Measurements from ENCODE around the gene FILIP1.

FILIP1 gene

DNA sequence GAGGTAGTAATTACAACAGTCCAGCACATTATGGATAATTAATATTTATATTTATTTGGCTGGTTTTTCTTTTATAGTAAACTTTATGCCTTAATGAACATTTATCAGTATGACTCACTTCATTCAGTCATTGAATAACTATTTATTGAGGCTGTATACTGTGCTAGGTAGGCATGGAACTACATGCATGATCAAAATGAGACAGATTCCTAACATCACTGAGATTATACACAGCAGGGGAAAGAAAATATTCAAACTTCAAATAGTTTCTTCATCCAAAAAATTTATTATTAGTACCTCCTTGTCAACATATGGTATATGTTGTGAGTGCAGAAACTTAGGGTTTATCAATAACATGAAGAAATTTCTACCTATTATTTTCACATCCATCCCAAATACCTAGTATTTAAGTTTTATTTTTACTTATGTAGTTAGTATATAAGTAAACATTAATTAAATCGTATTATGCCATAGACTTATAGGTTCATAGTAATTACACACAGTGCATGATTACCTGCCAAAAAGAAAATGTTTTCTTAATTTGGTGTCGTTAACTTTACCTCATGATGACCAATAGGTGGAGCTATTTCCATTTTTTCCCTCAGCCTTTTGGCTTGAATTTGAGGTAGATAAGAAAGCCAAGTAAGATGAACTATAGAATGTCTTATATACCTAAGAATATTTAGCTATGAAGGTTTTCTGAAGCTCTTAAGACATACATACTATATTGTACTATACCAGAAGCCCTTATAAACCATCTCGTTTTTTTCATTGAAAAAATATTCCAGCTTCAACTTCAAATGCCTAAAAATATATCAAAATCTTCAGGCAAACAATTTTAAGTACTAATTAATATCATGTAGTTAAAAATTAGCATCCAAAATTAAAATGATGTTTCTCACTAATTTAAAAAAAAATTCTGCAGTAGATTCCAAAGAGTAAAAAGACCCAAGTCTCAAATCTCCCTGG, 196.5 kb downstream of the FILIP1 start:
- no peak for DNase-seq (ENCODE audit: low read depth)

GRCh38 chr6:75292555-75292954, 201.0 kb downstream of the FILIP1 start:
- DNase-seq (ENCODE audit: low read depth): no peak

DNA sequence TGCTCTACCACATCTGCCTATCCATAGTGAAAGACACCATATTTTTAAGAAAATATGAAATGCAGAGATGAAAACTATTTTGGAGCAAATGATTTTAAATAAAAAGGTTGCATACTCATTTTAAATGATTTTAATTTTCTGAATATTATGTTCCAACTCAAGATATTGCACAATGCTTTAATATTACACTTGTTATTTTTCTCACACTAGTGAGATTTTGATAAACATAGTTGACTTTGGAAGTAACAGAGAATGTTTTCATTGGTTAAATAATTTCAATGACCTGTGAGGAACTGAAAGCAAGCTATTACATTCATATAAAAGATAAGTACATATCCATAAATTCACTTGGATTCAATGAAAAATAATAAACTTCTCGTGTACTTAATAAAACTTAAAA, 201.9 kb downstream of the FILIP1 start:
- no peak for DNase-seq (ENCODE audit: low read depth)

GRCh38 chr6:75291331-75291730, 202.3 kb downstream of the FILIP1 start:
- no peak for DNase-seq (ENCODE audit: low read depth)

DNA sequence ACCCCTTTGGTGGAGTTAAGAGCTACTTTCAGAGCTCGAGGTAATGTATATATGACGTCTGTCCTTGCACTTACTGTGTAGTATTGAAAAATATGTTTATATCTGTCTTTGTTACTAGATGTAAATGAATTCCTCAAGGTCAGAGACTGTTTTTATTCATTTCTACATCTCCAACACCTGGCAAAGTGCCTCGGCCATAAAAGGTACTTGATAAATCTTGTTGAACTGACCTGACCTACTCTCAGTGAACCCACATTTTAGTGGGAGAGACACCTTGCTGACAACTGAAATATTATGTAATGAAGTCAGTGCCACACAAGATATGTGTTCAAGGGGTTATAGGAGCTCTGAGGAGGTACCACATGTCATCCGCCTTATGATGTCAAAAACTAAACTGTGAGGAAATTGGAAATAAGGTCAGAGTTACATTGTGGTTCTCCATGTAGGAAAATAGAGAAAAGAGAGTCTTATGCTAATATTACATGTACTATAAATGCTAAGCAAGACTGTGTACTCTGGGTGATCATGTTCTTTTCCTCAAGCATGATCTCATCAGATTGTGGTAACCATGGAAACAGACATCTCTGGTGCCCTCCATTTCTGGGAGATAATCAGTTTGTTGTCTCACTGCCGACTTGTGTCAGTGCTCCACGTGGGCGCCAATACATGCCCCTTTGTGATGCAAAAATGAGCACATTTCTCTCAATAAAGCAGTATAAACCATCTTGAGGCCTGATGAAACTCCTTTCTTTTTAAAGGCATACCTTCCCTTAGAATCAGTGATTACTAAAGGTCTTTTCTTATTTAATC, 203.3 kb downstream of the FILIP1 start:
- no peak for DNase-seq (ENCODE audit: low read depth)

- DNase-seq (ENCODE audit: low read depth): no peak
These were observed 205.6 kb downstream of the FILIP1 start for GRCh38 chr6:75288023-75288422.

DNA sequence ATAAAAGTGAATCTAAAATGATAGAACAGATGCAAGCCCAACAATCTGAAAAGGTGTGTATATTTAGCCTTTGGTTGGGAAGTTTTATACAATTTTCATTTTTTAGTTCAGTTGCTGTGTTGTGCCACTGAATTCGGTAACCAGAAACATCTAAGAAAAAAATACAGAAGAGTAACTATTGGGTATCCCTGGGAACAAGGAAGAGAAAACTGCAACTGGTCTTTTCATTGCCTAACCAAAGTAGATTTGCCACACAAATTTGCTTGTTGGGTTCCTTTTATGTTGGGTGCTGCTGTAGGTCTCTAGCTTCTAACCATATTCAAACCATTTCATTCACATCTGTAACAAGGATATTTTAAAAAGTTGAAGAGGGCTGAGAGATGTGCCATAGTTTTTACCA, 206.2 kb downstream of the FILIP1 start:
- no peak for DNase-seq (ENCODE audit: low read depth)

DNA sequence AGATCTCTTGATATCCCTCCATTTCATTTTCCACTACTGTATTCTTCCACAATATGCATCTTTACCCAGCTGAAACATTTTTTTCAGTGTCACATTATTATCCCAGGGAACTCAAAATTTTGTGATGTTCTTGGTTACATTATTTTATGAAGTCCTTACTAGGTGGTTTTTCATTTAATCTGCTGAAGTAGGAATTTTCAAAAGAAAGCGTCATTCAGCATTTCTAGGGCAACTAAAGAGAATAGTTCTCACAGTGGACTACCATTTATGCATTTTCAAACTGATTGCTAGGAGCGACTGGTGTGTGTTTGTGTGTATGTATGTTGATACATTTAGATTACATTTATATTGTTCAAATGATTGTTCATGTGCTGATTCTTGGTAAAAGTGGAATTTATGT, 206.6 kb downstream of the FILIP1 start:
- no peak for DNase-seq (ENCODE audit: low read depth)

GRCh38 chr6:75285283-75285639, 208.3 kb downstream of the FILIP1 start:
- DNase-seq (ENCODE audit: low read depth): no peak

- peak; percentile 98 for DNase-seq (ENCODE audit: low read depth)
These were observed 208.8 kb downstream of the FILIP1 start, which contains the start of gene TMEM30A for GRCh38 chr6:75284632-75285282. TSS of gene TMEM30A (minus strand) at chr6:75284792. CDS start at chr6:75284638, 154 bp downstream.

DNA sequence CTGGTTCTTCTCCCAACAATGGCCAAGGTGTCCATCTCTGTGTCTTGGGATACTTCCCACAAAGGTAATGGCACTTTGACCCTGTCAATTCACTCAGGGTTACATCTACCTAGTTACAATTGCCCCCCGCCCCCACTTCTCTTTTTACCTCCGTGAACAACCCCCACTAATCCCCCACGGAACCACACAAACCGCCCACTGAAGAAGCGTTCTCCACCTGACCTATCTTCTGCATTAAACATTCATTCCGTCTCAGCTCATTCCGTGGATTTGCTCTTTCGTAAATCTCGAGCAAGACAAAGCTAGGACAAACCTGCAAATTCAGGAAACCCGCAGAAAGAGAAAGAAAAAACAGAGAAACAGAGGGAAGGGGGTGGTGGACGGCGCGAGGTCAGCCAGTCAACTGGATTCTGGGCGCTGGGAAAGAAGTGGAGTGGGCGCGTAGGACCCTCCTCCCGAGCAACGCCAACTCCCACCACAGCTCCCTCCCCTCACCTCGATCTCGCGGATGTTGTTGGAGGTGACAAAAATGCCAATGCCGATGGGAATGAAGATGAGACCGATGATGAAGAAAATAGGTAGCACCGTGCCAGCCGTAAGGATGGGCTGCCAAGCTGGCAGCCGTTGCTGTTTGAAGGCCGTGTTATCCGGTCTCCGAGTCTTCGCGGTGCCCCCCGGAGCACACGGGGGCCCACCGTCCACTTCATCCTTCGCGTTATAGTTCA, 209.5 kb downstream of the FILIP1 start:
- no peak for DNase-seq (ENCODE audit: low read depth)

GRCh38 chr6:75282706-75283105, 210.9 kb downstream of the FILIP1 start:
- DNase-seq (ENCODE audit: low read depth): no peak

DNA sequence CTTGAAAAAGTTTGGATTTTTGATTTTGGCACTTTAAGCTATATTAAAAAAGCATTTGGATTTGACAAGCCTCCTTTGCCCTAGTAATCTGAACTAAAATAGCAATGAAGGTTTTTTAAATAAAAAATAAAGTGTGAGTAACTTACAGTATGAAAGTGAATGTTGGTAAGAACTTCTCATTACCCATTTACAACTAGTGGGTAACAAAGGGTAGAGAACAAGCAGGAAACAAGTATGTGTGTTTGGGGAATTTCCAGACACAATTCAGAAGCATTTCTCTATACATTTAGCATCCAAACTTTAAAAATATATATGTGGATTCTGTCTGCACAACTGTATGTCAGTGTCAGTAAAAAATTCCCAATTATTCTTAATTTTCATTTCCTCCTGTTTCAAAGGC, 211.9 kb downstream of the FILIP1 start:
- DNase-seq (ENCODE audit: low read depth): no peak

GRCh38 chr6:75280131-75280855, 213.3 kb downstream of the FILIP1 start:
- no peak for DNase-seq (ENCODE audit: low read depth)

DNA sequence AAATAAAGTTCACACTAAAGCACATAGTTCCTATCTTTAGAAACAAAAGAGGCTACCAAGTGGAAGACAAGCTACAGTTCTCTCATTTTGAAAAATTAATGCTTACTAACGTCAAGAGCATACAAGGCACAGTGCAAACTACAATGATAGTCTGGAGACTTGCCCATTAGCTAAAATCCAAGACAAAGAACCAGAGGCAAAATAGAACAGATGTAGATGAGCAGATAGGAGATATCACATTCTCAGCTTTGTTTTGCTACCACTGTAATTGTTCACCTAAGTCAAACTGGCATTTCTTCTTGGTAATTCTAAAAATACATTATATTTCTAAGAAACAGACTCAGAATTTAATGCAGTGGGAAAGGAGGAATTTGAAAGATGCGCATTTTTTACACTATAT, 214.2 kb downstream of the FILIP1 start:
- no peak for DNase-seq (ENCODE audit: low read depth)

- no peak for DNase-seq (ENCODE audit: low read depth)
These were observed 215.0 kb downstream of the FILIP1 start for GRCh38 chr6:75278474-75279077.

DNA sequence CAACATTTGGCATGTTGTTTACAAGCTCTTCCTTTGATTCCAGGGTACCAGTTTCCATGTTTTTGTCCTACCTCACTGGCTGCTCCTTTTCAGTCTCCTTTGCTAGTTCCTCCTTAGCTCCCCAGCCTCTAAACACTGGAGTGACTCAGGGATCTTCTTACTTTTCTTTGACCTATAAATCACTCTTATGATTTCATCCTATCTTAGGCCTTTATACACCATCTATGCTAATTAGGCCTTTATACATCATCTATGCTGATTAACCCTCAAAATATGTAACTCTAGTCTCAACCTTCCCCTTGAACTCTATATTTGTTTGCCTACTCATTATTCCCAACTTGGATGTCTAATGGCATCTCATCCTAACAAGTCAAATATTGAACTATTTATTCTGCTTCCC, 218.5 kb downstream of the FILIP1 start:
- DNase-seq (ENCODE audit: low read depth): no peak

DNA sequence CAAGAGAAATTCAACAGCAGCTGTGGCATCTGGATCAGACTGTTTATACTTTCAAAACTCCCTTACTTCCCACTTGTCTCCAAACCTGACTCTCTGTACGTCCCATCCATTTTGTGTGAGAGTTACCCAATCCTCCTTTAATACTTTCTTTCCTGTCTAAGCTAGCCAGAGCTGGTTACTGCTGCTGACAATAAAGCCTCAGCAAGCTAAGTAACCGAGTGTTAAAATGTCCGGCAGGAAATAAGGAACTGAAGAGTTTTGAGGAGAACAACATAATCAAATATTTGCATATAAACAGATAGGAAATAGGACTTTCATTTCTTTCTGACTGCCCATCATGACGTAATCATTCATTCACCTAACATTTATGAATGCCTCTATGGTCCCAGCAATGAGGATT, 220.6 kb downstream of the FILIP1 start:
- DNase-seq (ENCODE audit: low read depth): no peak

DNA sequence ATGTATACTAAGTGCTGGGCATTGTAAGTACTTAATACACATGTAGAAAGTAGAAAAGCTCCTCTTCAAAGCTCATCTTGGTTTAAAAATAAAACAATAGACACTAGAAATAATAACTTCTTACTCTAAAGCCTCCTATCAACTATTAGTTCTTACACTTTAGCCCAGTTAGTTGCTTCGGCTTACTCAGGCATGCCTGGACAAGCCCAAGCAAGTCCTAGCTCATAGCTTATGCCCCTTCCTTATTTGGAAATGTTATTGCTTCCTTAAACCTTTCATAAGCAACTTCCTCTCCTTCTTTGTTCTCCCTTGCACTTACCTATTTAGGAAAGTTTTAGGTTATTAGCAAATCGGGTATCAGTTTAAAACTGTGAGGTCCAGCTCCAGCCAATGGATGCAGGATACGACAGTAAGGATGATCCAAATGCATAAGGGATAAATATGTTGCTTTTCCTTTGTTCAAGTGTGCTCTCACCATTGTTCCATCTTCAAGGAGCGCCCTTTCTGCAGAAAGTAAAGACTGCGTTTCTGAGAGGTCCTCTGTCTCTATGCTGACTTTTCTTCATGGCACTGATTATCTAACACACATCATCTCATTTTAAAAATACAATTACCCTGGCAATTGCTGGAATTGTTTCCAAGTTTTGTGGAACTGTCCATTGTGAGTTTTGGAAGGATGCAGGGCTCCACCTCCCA, 221.3 kb downstream of the FILIP1 start:
- DNase-seq (ENCODE audit: low read depth): no peak

DNA sequence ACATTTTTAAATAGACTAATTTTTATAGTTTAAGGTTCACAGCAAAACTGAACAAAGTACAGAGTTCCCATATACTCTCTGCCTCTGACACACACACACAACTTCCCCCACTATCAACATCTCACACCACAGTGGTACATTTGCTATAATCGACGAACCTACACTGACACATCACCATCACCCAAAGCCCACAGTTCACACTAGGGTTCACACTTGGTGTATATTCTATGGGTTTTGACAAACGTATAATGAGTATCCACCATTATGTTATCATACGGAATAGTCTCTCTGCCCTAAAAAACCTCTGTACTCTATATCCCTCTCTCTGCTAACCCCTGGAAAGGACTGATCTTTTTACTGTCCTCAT, 224.6 kb downstream of the FILIP1 start:
- no peak for DNase-seq (ENCODE audit: low read depth)

All from CMK (cell line).